ENCODE measurements around the gene MEAK7. TPM values are rescaled to one million over a fixed set of nuclear protein-coding genes. Genes with fewer than 3 reads are reported as not detected.

The MEAK7 gene
- total RNA-seq, 1 donor from 2014 or later: 30.3 TPM

GRCh38 chr16:84471316-84471715, 33.1 kb downstream of the MEAK7 start:
- no peak for TF ChIP-seq CTCF (conservative IDR thresholded peaks at IDR 0.05)
- DNase-seq (ENCODE audit: extremely low spot score, unreplicated experiment): peak; percentile 43
- H3K4me3 Mint-ChIP-seq: no peak overlapping the region
- H3K27ac Mint-ChIP-seq: no peak overlapping the region
- peaks cover 38% of the 10 kb centered on the region for H3K36me3 Mint-ChIP-seq
- no peaks in the 10 kb centered on the region for H3K9me3 Mint-ChIP-seq
- H3K4me1 Mint-ChIP-seq (ENCODE audit: unreplicated experiment): no peaks in the 10 kb centered on the region
- H3K27me3 Mint-ChIP-seq: no peaks in the 10 kb centered on the region

- peaks cover 41% of the 10 kb centered on the region for H3K36me3 Mint-ChIP-seq
- H3K27ac Mint-ChIP-seq: no peak overlapping the region
- no peaks in the 10 kb centered on the region for H3K27me3 Mint-ChIP-seq
- H3K4me1 Mint-ChIP-seq (ENCODE audit: unreplicated experiment): peaks cover 5% of the 10 kb centered on the region
- TF ChIP-seq CTCF (conservative IDR thresholded peaks at IDR 0.05): no peak
- DNase-seq (ENCODE audit: extremely low spot score, unreplicated experiment): no peak
- no peaks in the 10 kb centered on the region for H3K9me3 Mint-ChIP-seq
- no peak overlapping the region for H3K4me3 Mint-ChIP-seq
These were observed 36.8 kb downstream of the MEAK7 start for GRCh38 chr16:84467709-84468108.

- no peak for TF ChIP-seq CTCF (conservative IDR thresholded peaks at IDR 0.05)
- Mint-ChIP-seq H3K9me3 (no peaks in the 10 kb centered on the region), H3K4me1 (ENCODE audit: unreplicated experiment) (peaks cover 5% of the 10 kb centered on the region), H3K27ac (no peak overlapping the region), H3K4me3 (no peak overlapping the region), H3K27me3 (no peaks in the 10 kb centered on the region), H3K36me3 (peaks cover 39% of the 10 kb centered on the region)
- peak; percentile 7 for DNase-seq (ENCODE audit: extremely low spot score, unreplicated experiment)
These were observed 37.2 kb downstream of the MEAK7 start for GRCh38 chr16:84467256-84467655.

- H3K4me3 Mint-ChIP-seq: no peak overlapping the region
- peaks cover 7% of the 10 kb centered on the region for H3K4me1 Mint-ChIP-seq (ENCODE audit: unreplicated experiment)
- no peak overlapping the region for H3K27ac Mint-ChIP-seq
- H3K36me3 Mint-ChIP-seq: peaks cover 36% of the 10 kb centered on the region
- no peaks in the 10 kb centered on the region for H3K9me3 Mint-ChIP-seq
- DNase-seq (ENCODE audit: extremely low spot score, unreplicated experiment): no peak
- no peaks in the 10 kb centered on the region for H3K27me3 Mint-ChIP-seq
- TF ChIP-seq CTCF (conservative IDR thresholded peaks at IDR 0.05): no peak
These were observed 37.8 kb downstream of the MEAK7 start for GRCh38 chr16:84466692-84467091.

GRCh38 chr16:84465154-84465553, 39.3 kb downstream of the MEAK7 start:
- peaks cover 34% of the 10 kb centered on the region for H3K36me3 Mint-ChIP-seq
- peaks cover 9% of the 10 kb centered on the region for H3K4me1 Mint-ChIP-seq (ENCODE audit: unreplicated experiment)
- no peak overlapping the region for H3K27ac Mint-ChIP-seq
- no peaks in the 10 kb centered on the region for H3K27me3 Mint-ChIP-seq
- peak; percentile 53 for DNase-seq (ENCODE audit: extremely low spot score, unreplicated experiment)
- no peak overlapping the region for H3K4me3 Mint-ChIP-seq
- no peaks in the 10 kb centered on the region for H3K9me3 Mint-ChIP-seq
- no peak for TF ChIP-seq CTCF (conservative IDR thresholded peaks at IDR 0.05)

- Mint-ChIP-seq H3K27ac (no peak overlapping the region), H3K4me3 (no peak overlapping the region), H3K27me3 (no peaks in the 10 kb centered on the region), H3K36me3 (peaks cover 34% of the 10 kb centered on the region), H3K4me1 (ENCODE audit: unreplicated experiment) (peaks cover 9% of the 10 kb centered on the region), H3K9me3 (no peaks in the 10 kb centered on the region)
- TF ChIP-seq CTCF (conservative IDR thresholded peaks at IDR 0.05): no peak
- DNase-seq (ENCODE audit: extremely low spot score, unreplicated experiment): peak; percentile 45
These were observed 40.3 kb downstream of the MEAK7 start for GRCh38 chr16:84464116-84464515.
